IPS-NIHi11 (cell line): ENCODE measurements around the gene PTTG1IP.
A peak's percentile ranks its signal among the peaks of the same experiment; 100 is the strongest.
"Not testable (repeated sequence)": the region's sequence is repeated elsewhere in the genome, so short reads cannot be mapped to it uniquely, and the experiment has no call there.

Experiments used
- DNase-seq: peaks from one replicate; pipeline ENCODE4 v3.0.0; 2012; ENCODE audit warnings: mixed read lengths, low spot score

PTTG1IP gene

GRCh38 chr21:44873356-44874239 lies at the start of gene PTTG1IP:
Gene PTTG1IP (minus strand): TSS chr21:44873690. CDS start chr21:44873616, 74 bp downstream.
- peak; percentile 100 for DNase-seq

GRCh38 chr21:44921928-44922327 lies 48.4 kb upstream of the PTTG1IP start:
- DNase-seq = no peak

GRCh38 chr21:44920694-44921604 lies 47.5 kb upstream of the PTTG1IP start, which contains the start of gene ITGB2:
Gene ITGB2 (minus strand): TSS chr21:44920899. CDS start chr21:44910782, 10,117 bp downstream.
- DNase-seq = no peak

GRCh38 chr21:44919913-44920693 lies 46.6 kb upstream of the PTTG1IP start:
- no peak for DNase-seq

GRCh38 chr21:44919111-44919912 lies 45.8 kb upstream of the PTTG1IP start:
- DNase-seq = no peak

- no peak for DNase-seq
Observed at GRCh38 chr21:44918581-44919033, 45.1 kb upstream of the PTTG1IP start.

GRCh38 chr21:44918107-44918470 lies 44.6 kb upstream of the PTTG1IP start:
- no peak for DNase-seq

- DNase-seq = no peak
Observed at GRCh38 chr21:44917446-44918106, 44.1 kb upstream of the PTTG1IP start.

GRCh38 chr21:44916965-44917364 lies 43.5 kb upstream of the PTTG1IP start:
- no peak for DNase-seq

- no peak for DNase-seq
Observed at GRCh38 chr21:44914176-44914874, 40.8 kb upstream of the PTTG1IP start.

- DNase-seq = no peak
Observed at GRCh38 chr21:44913425-44914175, 40.1 kb upstream of the PTTG1IP start.

GRCh38 chr21:44912506-44913412 lies 39.3 kb upstream of the PTTG1IP start:
- DNase-seq = not testable (repeated sequence)

GRCh38 chr21:44912158-44912473 lies 38.6 kb upstream of the PTTG1IP start:
- DNase-seq = no peak

- DNase-seq = no peak
Observed at GRCh38 chr21:44911384-44912157, 38.1 kb upstream of the PTTG1IP start.

GRCh38 chr21:44911068-44911383 lies 37.5 kb upstream of the PTTG1IP start:
- no peak for DNase-seq

GRCh38 chr21:44910229-44911067 lies 37.0 kb upstream of the PTTG1IP start:
- no peak for DNase-seq

- no peak for DNase-seq
Observed at GRCh38 chr21:44909719-44910118, 36.2 kb upstream of the PTTG1IP start.
